K562 (cell line): ENCODE data around the gene UBE2D3. TPM values are rescaled to one million over a fixed set of nuclear protein-coding genes. Genes with fewer than 3 reads are reported as not detected.

ENCODE experiments used
- ARNT ChIP-seq, 2 experiments: fragments of 450-650 bp; IDR thresholded peaks; 2 replicates each; pipeline ENCODE4 v1.6.1; 2016; ENCODE audit warnings: mild to moderate bottlenecking in 1 of 2
- ATF2 ChIP-seq: sonication (generic); formaldehyde crosslinking; IDR thresholded peaks from 2 replicates; pipeline ENCODE4 v1.8.1; 2022; ENCODE audit warnings: missing genetic modification reagents
- BDP1 ChIP-seq: IDR thresholded peaks from 3 replicates; pipeline ENCODE4 v1.6.1; 2011; ENCODE audit not compliant: insufficient read length, insufficient read depth
- CREM ChIP-seq: IDR thresholded peaks from 2 replicates; pipeline ENCODE4 v1.6.1; 2014; ENCODE audit warnings: antibody characterized with exemption, low read depth
- EWSR1 ChIP-seq: fragments of 450-650 bp; IDR thresholded peaks from 2 replicates; pipeline ENCODE4 v1.6.1; 2018; ENCODE audit warnings: borderline replicate concordance, mild to moderate bottlenecking, low read depth, moderate library complexity; ENCODE audit not compliant: partially characterized antibody
- GABPB2 ChIP-seq: fragments of 250-450 bp; sonication (Bioruptor Pico); conservative IDR thresholded peaks from 2 replicates; pipeline ENCODE4 v1.5.1; 2021; ENCODE audit warnings: mild to moderate bottlenecking
- HMG20B ChIP-seq: fragments of 250-450 bp; sonication (Bioruptor Pico); IDR thresholded peaks from 2 replicates; pipeline ENCODE4 v1.5.0; 2021; ENCODE audit warnings: mild to moderate bottlenecking
- KDM4B ChIP-seq, 2 experiments: fragments of 450-650 bp in 1 of 2; sonication (generic) in 1 of 2; IDR thresholded peaks; 2 replicates each; pipeline ENCODE4 v1.6.1; 2016 to 2017; ENCODE audit warnings: borderline replicate concordance in 2 of 2, antibody characterized with exemption in 1 of 2, low read depth in 1 of 2, mild to moderate bottlenecking in 1 of 2
- MIER1 ChIP-seq: fragments of 450-650 bp; IDR thresholded peaks from 2 replicates; pipeline ENCODE4 v1.6.1; 2016; ENCODE audit warnings: antibody characterized with exemption, mild to moderate bottlenecking, low read depth
- MTF1 ChIP-seq: fragments of 250-450 bp; sonication (Bioruptor Pico); IDR thresholded peaks from 2 replicates; pipeline ENCODE4 v1.9.0; 2021; ENCODE audit warnings: moderate library complexity, mild to moderate bottlenecking, inconsistent platforms, borderline replicate concordance
- OTX1 ChIP-seq: fragments of 450-650 bp; formaldehyde crosslinking; IDR thresholded peaks from 2 replicates; pipeline ENCODE4 v1.4.0; 2022; ENCODE audit warnings: mild to moderate bottlenecking
- PHB ChIP-seq: fragments of 250-450 bp; sonication (Bioruptor Pico); IDR thresholded peaks from 2 replicates; pipeline ENCODE4 v1.5.0; 2021
- PRDM10 ChIP-seq: fragments of 450-650 bp; IDR thresholded peaks from 2 replicates; pipeline ENCODE4 v1.6.1; 2018; ENCODE audit not compliant: partially characterized antibody
- SRSF3 ChIP-seq: fragments of 200-400 bp; formaldehyde crosslinking; IDR thresholded peaks from 2 replicates; pipeline ENCODE4 v1.6.1; 2016; ENCODE audit warnings: mild to moderate bottlenecking, low read length, moderate library complexity; ENCODE audit not compliant: insufficient read depth
- ZNF143 ChIP-seq: sonication (generic); formaldehyde crosslinking; IDR thresholded peaks from 2 replicates; pipeline ENCODE4 v1.9.0; 2022; ENCODE audit warnings: mild to moderate bottlenecking, missing genetic modification reagents
- ZNF347 ChIP-seq: fragments of 450-650 bp; formaldehyde crosslinking; IDR thresholded peaks from 2 replicates; pipeline ENCODE4 v1.4.0; 2020; ENCODE audit warnings: low read depth, mild to moderate bottlenecking, moderate library complexity
- ZNF785 ChIP-seq: fragments of 250-450 bp; sonication (Bioruptor Pico); IDR thresholded peaks from 2 replicates; pipeline ENCODE4 v1.4.0; 2020; ENCODE audit warnings: mild to moderate bottlenecking
- polyA plus RNA-seq, 8 experiments: library from polyadenylated mRNA; depleted of rRNA in 4 of 8; stranded (reverse) in 5 of 8; unstranded in 3 of 8; fragments of >200 nt; fragmentation: Nextera tagmentation in 2 of 8; fragmentation: Illumina TruSeq in 1 of 8; extraction: Ambion mirVana in 2 of 8; extraction: Trizol in 1 of 8; gene quantifications; 2 replicates each; pipeline versions ENCODE4 v1.2.1 to v1.2.3, GENCODE V29; 2011 to 2014; ENCODE audit warnings: inconsistent platforms in 1 of 8, missing spikeins in 1 of 8
- total RNA-seq, 7 experiments: library from RNA; depleted of rRNA in 6 of 7; stranded (reverse); fragments of >200 nt in 6 of 7; fragmentation: Illumina TruSeq in 2 of 7; extraction: Trizol in 2 of 7; gene quantifications; 2 replicates each; pipeline versions ENCODE4 v1.2.1 to v1.2.3, GENCODE V29; 2011 to 2021; ENCODE audit warnings: low replicate concordance in 1 of 7
- TF ChIP-seq, protein P1 (sequence below): fragments of 250-450 bp; sonication (Bioruptor Pico); IDR thresholded peaks from 2 replicates; pipeline ENCODE4 v1.4.0; 2020; ENCODE audit warnings: mild to moderate bottlenecking

The UBE2D3 gene
- total and polyA plus RNA-seq, 9 of the 15 experiments (the other 6 are each of a cell fraction or from before 2014, with no cell fraction given): 191 to 618 (median 292) TPM

- no peak for TF ChIP-seq ATF2 (CRISPR knock-in tag)
- TF ChIP-seq ZNF347 (CRISPR knock-in tag): no peak
- no peak for TF ChIP-seq GABPB2 (CRISPR knock-in tag)
- no peak for TF ChIP-seq MIER1
- TF ChIP-seq EWSR1: no peak
- TF ChIP-seq ARNT (IDR thresholded peaks at IDR 0.05): no peak
- no peak for TF ChIP-seq ZNF785 (CRISPR knock-in tag)
- no peak for TF ChIP-seq HMG20B (CRISPR knock-in tag)
- no peak for TF ChIP-seq BDP1
- TF ChIP-seq OTX1 (CRISPR knock-in tag): no peak
- peak; percentile 67 for TF ChIP-seq CREM
- TF ChIP-seq PRDM10: no peak
- no peak for TF ChIP-seq ZNF143 (CRISPR knock-in tag)
- no peak for TF ChIP-seq SRSF3
- TF ChIP-seq KDM4B (IDR thresholded peaks at IDR 0.05; ENCODE audit: borderline replicate concordance in 2 of 2, low read depth in 1 of 2): no peak
- TF ChIP-seq MTF1: no peak
- TF ChIP-seq PHB: no peak
- TF ChIP-seq, protein P1, sequence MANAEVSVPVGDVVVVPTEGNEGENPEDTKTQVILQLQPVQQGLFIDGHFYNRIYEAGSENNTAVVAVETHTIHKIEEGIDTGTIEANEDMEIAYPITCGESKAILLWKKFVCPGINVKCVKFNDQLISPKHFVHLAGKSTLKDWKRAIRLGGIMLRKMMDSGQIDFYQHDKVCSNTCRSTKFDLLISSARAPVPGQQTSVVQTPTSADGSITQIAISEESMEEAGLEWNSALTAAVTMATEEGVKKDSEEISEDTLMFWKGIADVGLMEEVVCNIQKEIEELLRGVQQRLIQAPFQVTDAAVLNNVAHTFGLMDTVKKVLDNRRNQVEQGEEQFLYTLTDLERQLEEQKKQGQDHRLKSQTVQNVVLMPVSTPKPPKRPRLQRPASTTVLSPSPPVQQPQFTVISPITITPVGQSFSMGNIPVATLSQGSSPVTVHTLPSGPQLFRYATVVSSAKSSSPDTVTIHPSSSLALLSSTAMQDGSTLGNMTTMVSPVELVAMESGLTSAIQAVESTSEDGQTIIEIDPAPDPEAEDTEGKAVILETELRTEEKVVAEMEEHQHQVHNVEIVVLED: no peak
Measured at GRCh38 chr4:102819588-102820365, 7.6 kb downstream of the UBE2D3 start (continued).
